Adrenal gland (tissue), 12 donors: Measurements from ENCODE around the gene PCLO. TPM values are rescaled to one million over a fixed set of nuclear protein-coding genes. Genes with fewer than 3 reads are reported as not detected.

Experiments used
- DNase-seq, 7 donors: peaks; one replicate each; pipeline ENCODE4 v3.0.0-alpha.2; 2019 to 2020
- H3K27ac ChIP-seq, 5 donors: fragments of 200-600 bp; sonication (generic) in 4 of 5; 1 replicate in 3 of 5; 2 replicates in 2 of 5; pipeline versions ENCODE4 v1.5.1 to v1.8.0; 2016 to 2020; ENCODE audit warnings: mild to moderate bottlenecking in 1 of 5
- H3K27me3 ChIP-seq: fragments of 200-600 bp; 2 replicates; pipeline ENCODE4 v1.8.0; 2021
- H3K36me3 ChIP-seq, 2 donors: fragments of 200-600 bp; replicated peaks in 1 of 2; 1 replicate in 1 of 2; 2 replicates in 1 of 2; pipeline versions ENCODE4 v1.5.1 to v1.8.0; 2018 to 2022
- H3K4me1 ChIP-seq, 2 donors: fragments of 200-600 bp; replicated peaks in 1 of 2; 1 replicate in 1 of 2; 2 replicates in 1 of 2; pipeline versions ENCODE4 v1.5.1 to v1.8.0; 2018 to 2021
- H3K4me3 ChIP-seq, 4 donors: fragments of 200-600 bp; sonication (generic) in 3 of 4; one replicate each; pipeline ENCODE4 v1.5.1; 2016 to 2018
- H3K9me3 ChIP-seq, 3 donors: fragments of 200-600 bp; sonication (generic) in 1 of 3; replicated peaks in 1 of 3; 1 replicate in 2 of 3; 2 replicates in 1 of 3; pipeline versions ENCODE4 v1.5.1 to v1.8.0; 2016 to 2021
- POLR2A ChIP-seq, 2 donors: fragments of 450-650 bp; IDR thresholded peaks; one replicate each; pipeline ENCODE4 v1.6.1; 2017; ENCODE audit warnings: antibody characterized with exemption in 2 of 2, mild to moderate bottlenecking in 2 of 2, moderate library complexity in 1 of 2
- WGBS, 4 donors: extraction: QIAGEN DNeasy Blood & Tissue Kit in 2 of 4; methylation state at CpG; one replicate each; pipeline versions ENCODE4 v1.1.5 to v1.1.7; 2013 to 2017; 5-methylcytosine and 5-hydroxymethylcytosine counted together
- intact Hi-C, 2 donors: fragments of 100-400 bp; cut with DNase I; formaldehyde crosslinking; loops; one replicate each; pipeline versions ENCODE4 v1.14.1 to v1.15.0; 2022 to 2023
- polyA plus RNA-seq, 3 donors: library from polyadenylated mRNA; stranded (reverse); fragments of 200-250 nt in 2 of 3; fragments of 350-450 nt in 1 of 3; fragmentation: Illumina TruSeq in 1 of 3; extraction: RNeasy Lipid Tissue Mini Kit (QIAGEN cat#74804) in 1 of 3; gene quantifications; one replicate each; pipeline ENCODE4 v1.2.3, GENCODE V29; 2013 to 2014
- total RNA-seq, 9 donors: library from RNA; depleted of rRNA in 4 of 9; stranded (reverse); fragments of >200 nt in 4 of 9; fragments of 120-200 nt in 1 of 9; fragmentation: NEBNext Ultra II Directional in 1 of 9; extraction: Animal tissue kit (Norgen Biotek cat#: 25700) in 1 of 9; gene quantifications; one replicate each; pipeline versions ENCODE4 v1.1.0 to v1.2.4, GENCODE V29; 2013 to 2023
- TF ChIP-seq, protein P1 (sequence below), 6 experiments: fragments of 450-650 bp in 4 of 6; fragments of 200-600 bp in 2 of 6; sonication (generic) in 1 of 6; IDR thresholded peaks; 1 replicate in 5 of 6; 2 replicates in 1 of 6; pipeline versions ENCODE4 v1.5.1 to v1.8.0; 2016 to 2021; ENCODE audit warnings: antibody characterized with exemption in 6 of 6, mild to moderate bottlenecking in 2 of 6, moderate library complexity in 1 of 6
- donor health status: healthy with polysubstance abuse.
- donor health status: Bipolar disorder and iron deficiency.
- donor health status: DM: yes; HTN: yes; CAD: no.
- donor health status: DM: no; HTN: no; CAD: no.
- donor health status: DM: no; HTN: no; CAD: no.
- donor health status: DM: yes; HTN: yes; CAD: no.

Gene PCLO
- total and polyA plus RNA-seq, 12 donors, result 1.8 to 17.1 (median 9.6) TPM

DNA sequence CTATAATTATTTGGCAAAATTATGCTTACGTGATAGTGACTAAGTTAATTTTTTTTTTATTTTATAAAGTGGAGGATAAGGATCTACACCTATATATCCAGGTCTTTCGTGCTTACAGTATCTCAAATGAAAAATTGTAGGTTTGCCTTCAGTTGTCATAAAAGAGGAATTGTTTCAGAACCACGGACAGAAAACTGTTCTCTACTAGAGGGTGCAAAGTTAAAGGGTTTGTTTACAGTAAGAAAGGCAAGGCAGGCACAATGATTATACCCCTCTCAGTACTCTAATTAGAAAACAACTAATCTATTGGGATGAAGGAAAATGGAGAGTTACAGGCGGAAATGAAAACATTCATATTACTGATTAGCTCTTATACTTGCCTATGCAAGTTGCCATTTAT is 1.5 kb downstream of the PCLO start:
- intact Hi-C loops, result no loop called here
- Histone ChIP-seq H3K27ac (no peak overlapping the region), H3K4me3 (no peak overlapping the region), H3K9me3 (no peaks in the 10 kb centered on the region), H3K36me3 (no peaks in the 10 kb centered on the region), H3K4me1 (no peaks in the 10 kb centered on the region), H3K27me3 (no peaks in the 10 kb centered on the region)
- no peak for TF ChIP-seq POLR2A (IDR thresholded peaks at IDR 0.05)
- TF ChIP-seq, protein P1, sequence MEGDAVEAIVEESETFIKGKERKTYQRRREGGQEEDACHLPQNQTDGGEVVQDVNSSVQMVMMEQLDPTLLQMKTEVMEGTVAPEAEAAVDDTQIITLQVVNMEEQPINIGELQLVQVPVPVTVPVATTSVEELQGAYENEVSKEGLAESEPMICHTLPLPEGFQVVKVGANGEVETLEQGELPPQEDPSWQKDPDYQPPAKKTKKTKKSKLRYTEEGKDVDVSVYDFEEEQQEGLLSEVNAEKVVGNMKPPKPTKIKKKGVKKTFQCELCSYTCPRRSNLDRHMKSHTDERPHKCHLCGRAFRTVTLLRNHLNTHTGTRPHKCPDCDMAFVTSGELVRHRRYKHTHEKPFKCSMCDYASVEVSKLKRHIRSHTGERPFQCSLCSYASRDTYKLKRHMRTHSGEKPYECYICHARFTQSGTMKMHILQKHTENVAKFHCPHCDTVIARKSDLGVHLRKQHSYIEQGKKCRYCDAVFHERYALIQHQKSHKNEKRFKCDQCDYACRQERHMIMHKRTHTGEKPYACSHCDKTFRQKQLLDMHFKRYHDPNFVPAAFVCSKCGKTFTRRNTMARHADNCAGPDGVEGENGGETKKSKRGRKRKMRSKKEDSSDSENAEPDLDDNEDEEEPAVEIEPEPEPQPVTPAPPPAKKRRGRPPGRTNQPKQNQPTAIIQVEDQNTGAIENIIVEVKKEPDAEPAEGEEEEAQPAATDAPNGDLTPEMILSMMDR (IDR thresholded peaks at IDR 0.05), result no peak
- 56 to 69% (median 60%) methylated on average over 4 of the region's 4 CpGs for whole genome bisulfite sequencing, 4 donors
- no peak for DNase-seq

DNA sequence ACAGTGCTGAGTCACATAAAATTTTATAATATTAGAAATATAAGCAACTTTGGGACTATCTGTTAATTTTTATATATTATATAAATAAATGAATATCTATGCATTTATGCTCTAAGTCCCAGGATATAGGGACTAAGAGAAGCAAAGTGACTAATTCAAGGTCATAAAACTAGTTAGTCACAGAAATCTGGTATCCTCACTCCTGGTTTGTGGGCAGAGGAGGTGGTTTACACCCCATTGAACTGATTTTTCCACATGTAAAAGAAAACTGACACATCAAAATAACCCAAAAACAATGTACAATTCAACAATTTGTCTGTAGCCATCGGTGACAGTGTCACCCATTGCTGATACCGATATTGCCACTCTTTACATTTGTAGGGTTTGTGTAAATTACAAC is 3.0 kb downstream of the PCLO start:
- WGBS, 4 donors, result 94 to 99% (median 95%) methylated on average over 2 of the region's 2 CpGs
- Histone ChIP-seq H3K9me3 (no peaks in the 10 kb centered on the region), H3K27me3 (no peaks in the 10 kb centered on the region), H3K4me1 (no peaks in the 10 kb centered on the region), H3K4me3 (no peak overlapping the region), H3K27ac (no peak overlapping the region), H3K36me3 (no peaks in the 10 kb centered on the region)
- DNase-seq, result no peak
- TF ChIP-seq, protein P1 (IDR thresholded peaks at IDR 0.05), result no peak
- no peak for TF ChIP-seq POLR2A (IDR thresholded peaks at IDR 0.05)
- intact Hi-C loops, result no loop called here

DNA sequence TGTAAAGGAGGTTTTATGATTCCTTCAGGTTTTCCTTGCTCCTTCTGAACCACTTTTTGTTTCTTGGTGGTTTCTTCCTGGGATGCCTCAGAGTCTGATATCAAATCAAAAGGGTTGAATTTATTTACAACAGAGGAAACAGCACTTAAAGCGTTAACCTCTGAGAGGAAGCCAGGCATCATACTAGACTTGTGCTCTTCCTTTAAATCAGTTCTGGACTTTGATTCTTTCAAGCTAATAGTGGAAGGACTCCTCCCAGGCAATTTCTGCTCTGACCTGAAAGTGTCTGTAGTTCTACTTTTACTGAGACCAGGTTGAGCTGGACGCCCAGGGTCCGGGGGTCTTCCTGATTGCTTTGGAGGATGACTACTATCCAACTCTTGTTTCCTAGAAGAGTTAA is 6.7 kb downstream of the PCLO start:
- intact Hi-C loops, result no loop called here
- no peak for DNase-seq
- Histone ChIP-seq H3K9me3 (no peaks in the 10 kb centered on the region), H3K27me3 (no peaks in the 10 kb centered on the region), H3K4me3 (no peak overlapping the region), H3K27ac (no peak overlapping the region), H3K4me1 (no peaks in the 10 kb centered on the region), H3K36me3 (no peaks in the 10 kb centered on the region)
- WGBS, 4 donors, result 87 to 96% (median 91%) methylated on average over 3 of the region's 3 CpGs
- TF ChIP-seq POLR2A (IDR thresholded peaks at IDR 0.05), result no peak
- TF ChIP-seq, protein P1 (IDR thresholded peaks at IDR 0.05), result no peak

DNA sequence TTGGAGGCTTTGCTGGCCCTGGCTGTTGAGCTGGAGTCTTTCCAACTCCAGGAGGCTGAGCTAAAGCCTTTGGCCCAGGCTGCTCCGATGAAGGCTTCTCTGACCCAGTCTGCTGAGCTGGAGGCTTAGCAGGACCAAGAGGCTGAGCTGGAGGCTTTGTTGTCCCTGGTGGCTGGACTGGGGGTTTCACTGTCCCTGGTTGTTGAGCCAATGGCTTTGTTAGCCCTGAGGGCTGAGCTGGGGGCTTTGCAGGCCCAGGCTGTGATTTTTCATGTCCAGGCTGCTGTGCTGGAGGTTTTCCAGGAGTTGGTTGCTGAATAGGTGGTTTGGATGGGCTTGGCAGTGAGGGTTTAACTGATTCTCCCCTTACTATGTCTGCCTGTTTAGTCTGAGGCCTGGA is 7.3 kb downstream of the PCLO start:
- Histone ChIP-seq H3K4me3 (no peak overlapping the region), H3K36me3 (no peaks in the 10 kb centered on the region), H3K27me3 (no peaks in the 10 kb centered on the region), H3K9me3 (no peaks in the 10 kb centered on the region), H3K27ac (no peak overlapping the region), H3K4me1 (no peaks in the 10 kb centered on the region)
- intact Hi-C loops, result no loop called here
- no peak for TF ChIP-seq POLR2A (IDR thresholded peaks at IDR 0.05)
- TF ChIP-seq, protein P1 (IDR thresholded peaks at IDR 0.05), result no peak
- no peak for DNase-seq
- 80 to 94% (median 85%) methylated on average over 1 of the region's 1 CpG; no CpG with 5 or more reads in 1 of the 4 donors for WGBS, 4 donors
